Testis (tissue), 2 donors: ENCODE data around the gene TMEM171.

Source experiments
- POLR2A ChIP-seq: fragments of 450-650 bp; IDR thresholded peaks from one replicate; pipeline ENCODE4 v1.6.1; 2017; ENCODE audit warnings: antibody characterized with exemption, mild to moderate bottlenecking, moderate library complexity
- TF ChIP-seq, protein P1 (sequence below), 3 experiments: fragments of 450-650 bp in 2 of 3; fragments of 200-600 bp in 1 of 3; sonication (generic) in 1 of 3; IDR thresholded peaks; one replicate each; pipeline ENCODE4 v1.5.1; 2016 to 2019; ENCODE audit warnings: antibody characterized with exemption in 3 of 3, mild to moderate bottlenecking in 2 of 3, moderate library complexity in 1 of 3

- TF ChIP-seq, protein P1, sequence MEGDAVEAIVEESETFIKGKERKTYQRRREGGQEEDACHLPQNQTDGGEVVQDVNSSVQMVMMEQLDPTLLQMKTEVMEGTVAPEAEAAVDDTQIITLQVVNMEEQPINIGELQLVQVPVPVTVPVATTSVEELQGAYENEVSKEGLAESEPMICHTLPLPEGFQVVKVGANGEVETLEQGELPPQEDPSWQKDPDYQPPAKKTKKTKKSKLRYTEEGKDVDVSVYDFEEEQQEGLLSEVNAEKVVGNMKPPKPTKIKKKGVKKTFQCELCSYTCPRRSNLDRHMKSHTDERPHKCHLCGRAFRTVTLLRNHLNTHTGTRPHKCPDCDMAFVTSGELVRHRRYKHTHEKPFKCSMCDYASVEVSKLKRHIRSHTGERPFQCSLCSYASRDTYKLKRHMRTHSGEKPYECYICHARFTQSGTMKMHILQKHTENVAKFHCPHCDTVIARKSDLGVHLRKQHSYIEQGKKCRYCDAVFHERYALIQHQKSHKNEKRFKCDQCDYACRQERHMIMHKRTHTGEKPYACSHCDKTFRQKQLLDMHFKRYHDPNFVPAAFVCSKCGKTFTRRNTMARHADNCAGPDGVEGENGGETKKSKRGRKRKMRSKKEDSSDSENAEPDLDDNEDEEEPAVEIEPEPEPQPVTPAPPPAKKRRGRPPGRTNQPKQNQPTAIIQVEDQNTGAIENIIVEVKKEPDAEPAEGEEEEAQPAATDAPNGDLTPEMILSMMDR (IDR thresholded peaks at IDR 0.05), result no peak
- TF ChIP-seq POLR2A, result no peak
These were observed 10.2 kb upstream of the TMEM171 start for GRCh38 chr5:73110190-73110589.
